ENCODE data around the gene ALLC.

Gene ALLC

DNA sequence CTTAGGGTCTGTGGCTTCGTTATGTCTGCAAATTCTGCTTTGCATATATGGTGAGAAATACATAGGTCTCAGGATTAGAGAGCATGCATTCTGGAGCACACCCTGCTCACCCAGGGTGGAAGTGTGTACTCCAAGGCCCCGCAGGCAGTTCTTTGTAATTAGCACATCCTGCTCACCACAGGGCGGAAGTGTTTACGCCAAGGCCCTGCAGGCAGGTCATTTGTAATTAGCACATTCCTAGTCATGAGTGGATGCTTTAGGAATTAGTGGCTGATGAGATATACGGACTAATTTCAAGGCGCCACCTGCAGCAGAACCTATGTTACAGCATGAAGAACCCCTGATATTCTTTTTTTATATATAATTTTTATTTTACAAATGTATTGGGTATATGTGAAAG is 4.2 kb downstream of the ALLC start:
- TF ChIP-seq, protein P1, sequence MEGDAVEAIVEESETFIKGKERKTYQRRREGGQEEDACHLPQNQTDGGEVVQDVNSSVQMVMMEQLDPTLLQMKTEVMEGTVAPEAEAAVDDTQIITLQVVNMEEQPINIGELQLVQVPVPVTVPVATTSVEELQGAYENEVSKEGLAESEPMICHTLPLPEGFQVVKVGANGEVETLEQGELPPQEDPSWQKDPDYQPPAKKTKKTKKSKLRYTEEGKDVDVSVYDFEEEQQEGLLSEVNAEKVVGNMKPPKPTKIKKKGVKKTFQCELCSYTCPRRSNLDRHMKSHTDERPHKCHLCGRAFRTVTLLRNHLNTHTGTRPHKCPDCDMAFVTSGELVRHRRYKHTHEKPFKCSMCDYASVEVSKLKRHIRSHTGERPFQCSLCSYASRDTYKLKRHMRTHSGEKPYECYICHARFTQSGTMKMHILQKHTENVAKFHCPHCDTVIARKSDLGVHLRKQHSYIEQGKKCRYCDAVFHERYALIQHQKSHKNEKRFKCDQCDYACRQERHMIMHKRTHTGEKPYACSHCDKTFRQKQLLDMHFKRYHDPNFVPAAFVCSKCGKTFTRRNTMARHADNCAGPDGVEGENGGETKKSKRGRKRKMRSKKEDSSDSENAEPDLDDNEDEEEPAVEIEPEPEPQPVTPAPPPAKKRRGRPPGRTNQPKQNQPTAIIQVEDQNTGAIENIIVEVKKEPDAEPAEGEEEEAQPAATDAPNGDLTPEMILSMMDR (IDR thresholded peaks at IDR 0.05; ENCODE audit: low read depth, low read length, missing control alignments) = no peak
- in situ Hi-C loops (cut with HindIII; ENCODE audit: low pct_ligation_motif_present, low sequenced_read_pairs) = no loop called here
- DNase-seq = no peak
- no peak overlapping the region for H3K27ac ChIP-seq
- no peaks in the 10 kb centered on the region for H3K36me3 ChIP-seq (replicated peaks)
- no peak overlapping the region for H3K4me3 ChIP-seq (ENCODE audit: low read depth, low read length)
- H3K27me3 ChIP-seq (replicated peaks) = no peaks in the 10 kb centered on the region

DNA sequence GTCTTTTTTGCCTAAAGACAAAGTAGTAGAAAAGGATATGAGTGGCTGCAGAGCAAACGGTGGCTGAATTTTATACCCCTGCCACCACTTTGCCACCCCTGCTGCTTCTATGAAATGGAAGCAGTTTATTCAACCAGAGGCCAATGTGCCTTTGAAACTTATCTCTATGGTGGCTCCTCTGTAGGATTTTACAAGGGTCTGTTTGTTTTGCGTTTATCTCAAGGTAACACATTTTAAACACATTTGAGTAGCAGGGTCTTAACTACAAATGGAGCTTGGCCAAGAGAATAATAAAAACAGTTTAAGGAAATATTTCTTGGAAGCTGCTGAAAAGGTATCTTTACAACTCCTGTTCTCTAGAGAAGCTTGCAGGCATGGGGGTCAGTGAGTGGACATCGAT is 6.1 kb downstream of the ALLC start:
- in situ Hi-C loops (cut with HindIII; ENCODE audit: low pct_ligation_motif_present, low sequenced_read_pairs) = no loop called here
- H3K36me3 ChIP-seq (replicated peaks) = no peaks in the 10 kb centered on the region

DNA sequence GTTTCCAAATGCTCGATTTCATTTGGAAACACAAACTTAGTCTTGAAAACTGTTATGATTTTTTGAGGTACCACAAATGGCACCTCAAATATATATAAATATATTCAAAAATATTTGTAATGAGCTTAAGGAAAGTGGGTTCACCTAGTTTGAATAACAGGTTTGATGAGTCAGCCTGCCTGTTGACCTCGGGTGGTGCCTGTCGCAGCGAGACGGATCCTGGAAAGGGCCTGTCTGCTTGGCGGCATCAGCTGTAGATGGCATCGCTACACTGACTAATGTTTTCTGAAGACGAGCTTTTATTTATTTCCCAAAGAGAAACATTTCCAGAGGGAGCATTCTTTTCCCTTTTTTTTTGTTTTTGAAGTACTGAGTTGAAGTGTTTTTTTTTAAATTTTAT is 6.9 kb downstream of the ALLC start:
- in situ Hi-C loops (cut with HindIII; ENCODE audit: low pct_ligation_motif_present, low sequenced_read_pairs) = no loop called here
- no peak for DNase-seq
- Histone ChIP-seq H3K4me3 (ENCODE audit: low read depth, low read length) (no peak overlapping the region), H3K36me3 (replicated peaks) (no peaks in the 10 kb centered on the region), H3K27me3 (replicated peaks) (no peaks in the 10 kb centered on the region), H3K27ac (no peak overlapping the region)
- TF ChIP-seq, protein P1 (IDR thresholded peaks at IDR 0.05; ENCODE audit: low read depth, low read length, missing control alignments) = no peak

More for the DNA sequence above, 6.1 kb downstream of the ALLC start:
- Histone ChIP-seq H3K27me3 (replicated peaks) (no peaks in the 10 kb centered on the region), H3K27ac (no peak overlapping the region), H3K4me3 (ENCODE audit: low read depth, low read length) (no peak overlapping the region)
- TF ChIP-seq, protein P1 (IDR thresholded peaks at IDR 0.05; ENCODE audit: low read depth, low read length, missing control alignments) = no peak
- DNase-seq = no peak

DNA sequence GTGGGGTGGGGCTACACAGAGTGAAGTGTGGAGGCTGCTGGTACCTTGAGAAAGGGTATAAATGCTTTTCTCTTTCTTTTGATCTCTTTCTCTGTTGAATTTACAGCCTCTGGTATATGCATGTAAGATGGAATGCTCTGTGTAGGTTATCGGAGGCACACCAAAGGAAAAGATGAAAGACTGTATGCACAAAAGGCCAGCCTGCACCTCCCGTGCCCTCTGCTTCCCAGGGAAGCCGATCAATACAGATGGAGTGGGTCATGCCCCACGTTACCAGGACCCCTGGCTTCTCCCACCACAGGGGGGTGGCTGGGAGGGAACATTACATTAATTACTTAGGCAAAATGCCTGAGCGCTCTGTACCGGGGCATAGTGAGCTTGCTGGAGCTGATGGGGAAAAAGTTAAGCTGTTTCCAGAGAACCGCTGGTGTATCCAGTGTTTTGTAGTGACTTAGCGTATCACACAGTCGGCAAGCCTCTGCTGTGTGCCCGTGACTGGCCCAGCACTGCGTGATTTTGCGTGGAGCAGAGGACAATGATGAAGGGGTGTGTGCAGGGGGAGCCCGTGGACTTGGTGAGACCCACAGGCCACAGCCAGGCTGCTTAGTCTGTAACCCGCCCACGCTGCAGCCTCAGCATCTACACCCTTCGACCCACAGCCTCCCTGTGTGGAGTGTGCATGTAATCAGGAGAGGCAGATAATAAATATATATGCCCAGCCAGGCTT is 8.0 kb downstream of the ALLC start:
- no peak for DNase-seq
- no peaks in the 10 kb centered on the region for H3K36me3 ChIP-seq (replicated peaks)
- H3K27me3 ChIP-seq (replicated peaks) = no peaks in the 10 kb centered on the region
- H3K27ac ChIP-seq = no peak overlapping the region
- H3K4me3 ChIP-seq (ENCODE audit: low read depth, low read length) = no peak overlapping the region
- TF ChIP-seq, protein P1 (IDR thresholded peaks at IDR 0.05; ENCODE audit: low read depth, low read length, missing control alignments) = no peak
- in situ Hi-C loops (cut with HindIII; ENCODE audit: low pct_ligation_motif_present, low sequenced_read_pairs) = no loop called here

DNA sequence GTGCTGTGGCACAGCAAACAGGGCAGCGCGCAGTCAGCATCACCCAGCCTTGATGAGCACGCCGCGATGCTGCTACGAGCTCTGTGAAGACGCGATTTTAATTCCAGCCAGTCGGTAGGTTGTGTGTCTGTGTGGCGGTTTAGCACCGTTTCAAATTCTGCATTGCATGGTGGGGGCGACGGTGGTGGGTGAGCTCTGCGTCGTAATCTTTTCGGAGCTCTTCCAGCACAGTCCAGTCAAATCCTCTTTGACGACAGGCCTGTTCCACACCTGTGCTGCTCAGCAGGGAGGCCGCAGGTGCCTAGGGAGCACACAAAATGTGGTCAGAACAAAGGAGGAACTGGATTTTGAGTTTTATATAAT is 8.6 kb downstream of the ALLC start:
- TF ChIP-seq, protein P1 (IDR thresholded peaks at IDR 0.05; ENCODE audit: low read depth, low read length, missing control alignments) = no peak
- Histone ChIP-seq H3K27me3 (replicated peaks) (no peaks in the 10 kb centered on the region), H3K4me3 (ENCODE audit: low read depth, low read length) (no peak overlapping the region), H3K36me3 (replicated peaks) (no peaks in the 10 kb centered on the region), H3K27ac (no peak overlapping the region)
- in situ Hi-C loops (cut with HindIII; ENCODE audit: low pct_ligation_motif_present, low sequenced_read_pairs) = no loop called here
- DNase-seq = no peak

DNA sequence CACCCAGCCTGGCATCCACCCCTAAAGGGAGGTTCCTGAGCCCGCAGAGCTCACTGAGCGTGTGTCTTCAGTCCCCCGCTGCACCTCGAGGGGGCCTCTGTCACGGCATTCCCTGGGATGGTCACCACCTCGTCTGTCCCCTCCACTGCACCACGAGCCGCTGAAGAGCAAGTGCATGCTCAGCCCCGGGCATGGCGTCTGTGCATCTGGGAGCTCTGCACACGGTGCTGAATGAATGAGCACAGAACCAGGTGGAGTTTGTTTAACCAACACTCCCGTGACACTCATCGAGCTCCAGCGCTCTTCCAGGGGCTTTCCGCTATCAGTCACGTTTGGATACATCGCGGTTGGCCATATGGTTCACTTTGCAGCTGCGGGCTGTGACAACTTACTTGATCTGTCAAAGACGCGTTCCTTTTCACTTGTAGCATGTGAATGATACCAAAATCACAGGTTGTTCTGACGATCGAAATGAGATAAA is 9.2 kb downstream of the ALLC start:
- TF ChIP-seq, protein P1 (IDR thresholded peaks at IDR 0.05; ENCODE audit: low read depth, low read length, missing control alignments) = no peak
- no peak overlapping the region for H3K4me3 ChIP-seq (ENCODE audit: low read depth, low read length)

More for the DNA sequence above, 9.2 kb downstream of the ALLC start:
- in situ Hi-C loops (cut with HindIII; ENCODE audit: low pct_ligation_motif_present, low sequenced_read_pairs) = no loop called here
- H3K36me3 ChIP-seq (replicated peaks) = no peaks in the 10 kb centered on the region
- H3K27me3 ChIP-seq (replicated peaks) = no peaks in the 10 kb centered on the region
- H3K27ac ChIP-seq = no peak overlapping the region
- DNase-seq = no peak
